BLaER1 treated with 17β-estradiol and CSF1 and Interleukin-3, amounts not matched to agents 10 nM and 100 nM (cell line): ENCODE data around the gene MSI2.

Experiments
- H3K27ac ChIP-seq, 11 experiments: shearing (Covaris generic); formaldehyde crosslinking; 2 replicates each; pipeline ENCODE4 v1.8.1; 2022
- H3K27me3 ChIP-seq, 11 experiments: shearing (Covaris generic); formaldehyde crosslinking; 2 replicates each; pipeline ENCODE4 v1.8.1; 2022
- H3K36me3 ChIP-seq, 11 experiments: shearing (Covaris generic); formaldehyde crosslinking; 2 replicates each; pipeline ENCODE4 v1.8.1; 2022
- H3K4me1 ChIP-seq, 10 experiments: shearing (Covaris generic); formaldehyde crosslinking; 2 replicates each; pipeline ENCODE4 v1.8.1; 2022
- H3K4me2 ChIP-seq, 11 experiments: shearing (Covaris generic); formaldehyde crosslinking; 2 replicates each; pipeline ENCODE4 v1.8.1; 2022
- H3K4me3 ChIP-seq, 10 experiments: shearing (Covaris generic); formaldehyde crosslinking; 2 replicates each; pipeline ENCODE4 v1.8.1; 2022
- H3K9ac ChIP-seq, 11 experiments: shearing (Covaris generic); formaldehyde crosslinking; 2 replicates each; pipeline ENCODE4 v1.8.1; 2022
- H3K9me3 ChIP-seq, 11 experiments: shearing (Covaris generic); formaldehyde crosslinking; replicated peaks in 1 of 11; 2 replicates each; pipeline ENCODE4 v1.8.1; 2022
- H4K20me1 ChIP-seq, 11 experiments: shearing (Covaris generic); formaldehyde crosslinking; 2 replicates each; pipeline ENCODE4 v1.8.1; 2022
- Cebpa-rat ChIP-seq, 11 experiments: shearing (Covaris generic); IDR thresholded peaks; 2 replicates each; pipeline ENCODE4 v1.8.1; 2022

Gene MSI2

DNA sequence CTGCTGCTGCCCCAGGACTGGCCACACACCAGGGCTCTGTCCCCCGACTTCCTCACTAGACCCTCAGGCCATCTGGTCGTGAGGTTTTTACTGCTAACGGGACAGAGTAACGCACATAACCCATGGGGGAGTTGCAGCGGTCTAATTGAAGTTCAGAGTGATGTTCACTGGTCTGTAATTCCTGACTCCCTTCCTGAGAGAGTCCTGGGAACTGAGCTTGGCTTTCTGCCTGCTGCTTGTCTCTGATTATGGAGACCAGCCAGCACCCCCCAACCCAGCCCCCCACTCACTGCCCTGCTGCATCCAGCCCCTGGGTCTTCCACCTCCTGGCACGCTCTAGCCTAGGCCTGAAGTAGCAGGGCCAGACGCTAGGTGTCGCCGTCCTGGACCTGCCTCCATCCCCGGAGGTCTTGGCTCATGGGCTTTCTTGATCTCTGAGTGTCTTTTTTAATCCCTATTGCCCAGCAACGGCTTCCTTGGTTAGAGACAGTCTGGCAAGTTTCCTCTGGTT, 295.8 kb downstream of the MSI2 start:
- Histone ChIP-seq H3K27ac (peak overlapping the region in 10 of 11 experiments; percentile 9 to 94 (median 88); a peak in 19 of 22 replicates), H3K4me3 (peak overlapping the region in 6 of 10 experiments; percentile 24 to 65 (median 51); a peak in 12 of 20 replicates), H3K4me1 (peaks cover 90 to 100% (median 99%) of the 10 kb centered on the region in 10 experiments)

DNA sequence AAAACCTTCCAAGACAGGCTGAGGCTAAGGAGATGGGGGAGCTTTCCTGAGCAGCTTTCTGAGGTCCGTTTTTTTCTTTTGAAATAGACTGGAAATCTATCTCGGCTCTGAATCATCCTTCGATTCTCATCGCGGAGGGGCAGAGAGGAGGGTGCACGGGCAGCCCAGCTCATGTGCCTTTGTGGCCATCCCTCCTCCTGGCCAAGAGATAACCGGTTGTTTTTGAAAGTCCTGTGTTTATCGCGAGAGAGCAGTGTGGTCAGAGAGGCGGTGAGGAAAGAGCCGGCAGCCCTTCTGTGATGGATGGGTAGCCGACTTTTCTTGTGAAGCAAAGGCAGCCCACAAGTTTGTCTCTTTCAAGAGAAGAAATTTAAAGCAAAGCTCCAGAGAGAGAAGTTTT, 297.2 kb downstream of the MSI2 start:
- Histone ChIP-seq H3K9me3 (no peaks in the 10 kb centered on the region), H3K4me2 (peak overlapping the region; percentile 87 to 97 (median 94)), H4K20me1 (peaks cover 0 to 26% (median 0%) of the 10 kb centered on the region in 11 experiments; a peak in 5 of 22 replicates), H3K27me3 (peaks cover 0 to 14% (median 0%) of the 10 kb centered on the region in 11 experiments; a peak in 1 of 22 replicates), H3K4me1 (peaks cover 93 to 100% (median 99%) of the 10 kb centered on the region in 10 experiments), H3K4me3 (peak overlapping the region in 8 of 10 experiments; percentile 8 to 65 (median 39); a peak in 12 of 20 replicates), H3K36me3 (peaks cover 0 to 8% (median 0%) of the 10 kb centered on the region in 11 experiments; a peak in 2 of 22 replicates), H3K9ac (peak overlapping the region; percentile 5 to 85 (median 70); a peak in 19 of 22 replicates), H3K27ac (peak overlapping the region in 10 of 11 experiments; percentile 0 to 94 (median 88); a peak in 19 of 22 replicates)
- TF ChIP-seq Cebpa-rat (IDR thresholded peaks at IDR 0.05), result no peak

More for the DNA sequence above, 295.8 kb downstream of the MSI2 start:
- H3K36me3 ChIP-seq, result peaks cover 0 to 4% (median 0%) of the 10 kb centered on the region in 11 experiments; a peak in 2 of 22 replicates
- TF ChIP-seq Cebpa-rat (IDR thresholded peaks at IDR 0.05), result no peak
- H3K27me3 ChIP-seq, result peaks cover 0 to 8% (median 0%) of the 10 kb centered on the region in 11 experiments; a peak in 1 of 22 replicates
- H3K9ac ChIP-seq, result peak overlapping the region in 8 of 11 experiments; percentile 53 to 85 (median 72); a peak in 17 of 22 replicates
- peaks cover 0 to 21% (median 0%) of the 10 kb centered on the region in 11 experiments; a peak in 6 of 22 replicates for H4K20me1 ChIP-seq
- no peaks in the 10 kb centered on the region for H3K9me3 ChIP-seq
- peak overlapping the region; percentile 87 to 97 (median 94) for H3K4me2 ChIP-seq

DNA sequence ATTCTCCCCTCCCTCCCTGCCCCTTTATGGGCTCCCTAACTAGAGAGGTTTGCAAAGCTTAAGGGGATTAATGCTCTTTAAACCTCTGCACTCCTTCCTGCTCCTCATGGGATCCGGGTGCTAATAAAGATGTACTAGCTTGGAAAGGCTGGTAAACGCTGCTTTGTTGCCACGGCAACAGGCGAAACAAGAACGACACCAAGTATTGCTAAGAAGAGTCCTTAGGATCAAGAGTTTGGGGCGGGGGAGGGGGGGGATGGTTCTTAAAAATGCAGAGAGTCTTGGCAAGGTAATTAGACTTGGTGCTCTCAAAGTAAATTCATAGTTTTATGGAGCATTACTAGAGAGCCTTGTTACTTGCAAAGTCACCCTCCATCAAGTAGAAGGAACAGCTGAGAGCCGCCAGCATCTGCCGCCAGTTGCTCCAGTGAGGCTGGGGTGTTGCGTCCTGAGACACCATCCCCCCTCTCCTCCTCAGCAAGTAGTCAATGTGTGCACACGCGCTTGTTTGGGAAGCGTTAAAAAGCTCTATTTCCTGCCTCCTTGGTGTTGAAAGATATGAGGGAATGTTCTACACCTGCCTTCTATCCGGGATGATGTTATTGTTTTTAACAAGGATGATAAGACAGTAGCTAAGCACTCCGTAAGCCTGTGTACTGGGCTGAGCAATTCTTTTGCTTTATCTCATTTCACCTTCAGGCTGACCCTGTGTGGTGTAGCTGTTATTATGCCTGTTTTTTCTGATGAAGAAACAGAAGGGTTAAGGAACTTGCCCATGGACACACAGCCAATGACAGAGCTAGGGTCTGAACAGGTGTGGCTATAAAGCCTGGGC, 297.9 kb downstream of the MSI2 start:
- Histone ChIP-seq H3K27me3 (peaks cover 0 to 14% (median 0%) of the 10 kb centered on the region in 11 experiments; a peak in 1 of 22 replicates), H3K36me3 (peaks cover 0 to 15% (median 0%) of the 10 kb centered on the region in 11 experiments; a peak in 2 of 22 replicates), H3K9me3 (no peaks in the 10 kb centered on the region), H3K9ac (peak overlapping the region in 9 of 11 experiments; percentile 40 to 85 (median 70); a peak in 18 of 22 replicates), H3K4me1 (peaks cover 93 to 100% (median 100%) of the 10 kb centered on the region in 10 experiments), H3K4me3 (peak overlapping the region in 6 of 10 experiments; percentile 1 to 65 (median 34); a peak in 5 of 20 replicates), H3K4me2 (peak overlapping the region; percentile 87 to 97 (median 94)), H4K20me1 (peaks cover 0 to 26% (median 0%) of the 10 kb centered on the region in 11 experiments; a peak in 5 of 22 replicates), H3K27ac (peak overlapping the region in 9 of 11 experiments; percentile 53 to 94 (median 90); a peak in 18 of 22 replicates)
- TF ChIP-seq Cebpa-rat (IDR thresholded peaks at IDR 0.05), result no peak

DNA sequence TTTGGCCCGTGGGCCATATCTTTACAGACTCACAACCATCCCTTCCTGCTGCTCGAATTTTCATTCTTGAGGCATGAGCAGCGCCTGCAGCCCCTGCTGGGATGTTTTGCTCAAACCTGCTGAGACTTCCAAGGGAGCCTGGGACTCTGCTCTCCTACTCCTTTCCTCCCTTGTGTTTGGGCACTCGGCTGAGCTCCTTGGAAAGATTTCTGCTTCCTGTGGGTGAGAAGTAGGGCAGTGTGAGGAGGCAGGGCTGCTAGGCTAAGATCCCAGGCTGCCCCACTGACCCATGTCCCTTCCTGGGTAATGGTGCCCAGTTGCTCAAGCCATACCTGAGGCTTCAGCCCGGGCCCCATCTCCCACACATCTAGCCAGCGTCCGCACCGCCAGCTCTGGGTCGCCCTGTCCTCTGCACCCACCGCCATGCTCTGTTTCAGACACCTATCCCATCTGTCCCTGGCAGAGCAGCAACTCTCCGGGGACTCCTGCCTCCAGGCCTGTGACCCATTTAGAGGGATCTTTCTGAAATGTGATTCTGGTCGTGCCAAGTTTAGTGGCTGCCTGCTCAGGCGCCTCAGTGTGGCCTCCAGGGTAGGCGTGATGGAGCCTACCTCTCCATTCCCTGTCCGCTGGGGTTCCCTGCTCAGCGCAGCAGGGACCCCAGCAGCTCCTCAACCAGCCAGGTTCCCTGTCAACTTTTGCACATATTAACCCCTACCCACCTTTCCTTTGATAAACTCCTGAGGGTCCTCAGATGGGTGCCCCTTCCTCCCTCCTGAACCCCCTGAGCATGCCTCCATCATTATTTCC, 298.7 kb downstream of the MSI2 start:
- Histone ChIP-seq H3K4me1 (peaks cover 93 to 100% (median 100%) of the 10 kb centered on the region in 10 experiments), H4K20me1 (peaks cover 0 to 18% (median 0%) of the 10 kb centered on the region in 11 experiments; a peak in 5 of 22 replicates)

DNA sequence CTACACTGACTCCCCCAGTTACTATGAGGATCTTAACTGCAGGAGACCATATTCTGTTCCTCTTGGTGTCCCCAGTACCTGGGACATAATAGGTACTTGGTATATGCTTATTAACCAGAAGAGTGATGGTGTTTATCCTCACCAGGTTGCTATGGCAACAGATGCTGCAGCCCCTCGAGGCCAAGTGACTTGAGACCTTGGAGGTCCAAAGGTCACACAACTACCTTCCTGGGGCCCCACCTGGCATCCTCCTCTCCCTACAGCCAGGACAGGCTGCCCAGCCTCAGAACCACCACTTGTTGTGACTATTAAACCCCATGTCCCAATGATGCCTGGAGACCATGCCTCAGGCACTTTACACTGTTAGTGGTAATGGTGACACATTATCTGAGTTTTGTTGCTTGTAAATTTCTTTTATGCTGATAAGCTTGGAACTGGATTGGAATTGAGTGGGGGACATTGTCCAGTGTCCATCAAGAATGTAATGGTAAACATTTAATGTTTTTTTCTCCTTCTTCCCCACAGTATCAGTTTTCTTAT, 299.4 kb downstream of the MSI2 start:
- Histone ChIP-seq H3K27ac (peak overlapping the region in 9 of 11 experiments; percentile 53 to 94 (median 90); a peak in 17 of 22 replicates), H3K9me3 (no peaks in the 10 kb centered on the region), H3K4me2 (peak overlapping the region; percentile 33 to 97 (median 94)), H3K4me1 (peaks cover 97 to 100% (median 100%) of the 10 kb centered on the region in 10 experiments), H3K4me3 (peak overlapping the region in 3 of 10 experiments; percentile 5 to 65 (median 34); a peak in 2 of 20 replicates), H3K36me3 (peaks cover 0 to 15% (median 0%) of the 10 kb centered on the region in 11 experiments; a peak in 2 of 22 replicates), H3K9ac (peak overlapping the region in 7 of 11 experiments; percentile 65 to 85 (median 78); a peak in 14 of 22 replicates), H4K20me1 (peaks cover 0 to 16% (median 0%) of the 10 kb centered on the region in 11 experiments; a peak in 5 of 22 replicates), H3K27me3 (peaks cover 0 to 14% (median 0%) of the 10 kb centered on the region in 11 experiments; a peak in 1 of 22 replicates)
- no peak for TF ChIP-seq Cebpa-rat (IDR thresholded peaks at IDR 0.05)

More for the DNA sequence above, 298.7 kb downstream of the MSI2 start:
- Histone ChIP-seq H3K4me2 (peak overlapping the region; percentile 87 to 97 (median 94)), H3K4me3 (peak overlapping the region in 4 of 10 experiments; percentile 1 to 65 (median 28); a peak in 7 of 20 replicates), H3K27ac (peak overlapping the region in 9 of 11 experiments; percentile 53 to 94 (median 90); a peak in 19 of 22 replicates), H3K9ac (peak overlapping the region in 8 of 11 experiments; percentile 53 to 85 (median 72); a peak in 16 of 22 replicates), H3K27me3 (peaks cover 0 to 14% (median 0%) of the 10 kb centered on the region in 11 experiments; a peak in 1 of 22 replicates), H3K36me3 (peaks cover 0 to 15% (median 0%) of the 10 kb centered on the region in 11 experiments; a peak in 2 of 22 replicates), H3K9me3 (no peaks in the 10 kb centered on the region)
- no peak for TF ChIP-seq Cebpa-rat (IDR thresholded peaks at IDR 0.05)

DNA sequence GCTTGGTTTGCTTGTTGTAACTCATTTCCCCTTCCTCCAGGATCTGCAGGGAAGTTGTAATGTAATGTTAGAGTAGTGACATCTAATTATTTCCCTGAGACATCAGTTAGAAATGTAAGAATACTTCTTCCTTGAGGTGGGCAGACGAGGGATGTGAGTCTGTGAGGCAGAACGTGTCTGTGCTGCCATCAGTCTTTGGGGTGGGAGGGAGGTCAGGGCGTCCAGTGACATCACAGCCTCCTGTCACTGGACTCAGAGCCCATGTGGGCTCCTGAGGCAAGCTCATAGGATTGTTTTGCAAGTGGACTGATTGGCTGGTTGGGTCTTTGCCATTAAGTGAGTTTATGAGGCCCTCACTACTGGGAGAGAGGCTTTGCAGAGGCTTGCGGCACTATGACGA, 300.0 kb downstream of the MSI2 start:
- H4K20me1 ChIP-seq, result peaks cover 0 to 16% (median 0%) of the 10 kb centered on the region in 11 experiments; a peak in 5 of 22 replicates
- H3K36me3 ChIP-seq, result peaks cover 0 to 15% (median 0%) of the 10 kb centered on the region in 11 experiments; a peak in 4 of 22 replicates
- peak overlapping the region in 8 of 11 experiments; percentile 85 to 94 (median 90); a peak in 16 of 22 replicates for H3K27ac ChIP-seq
- TF ChIP-seq Cebpa-rat (IDR thresholded peaks at IDR 0.05), result no peak
- peak overlapping the region in 7 of 11 experiments; percentile 65 to 85 (median 78); a peak in 13 of 22 replicates for H3K9ac ChIP-seq
- H3K4me3 ChIP-seq, result 0 out of 20 replicates have a peak overlapping the region, but pooled peaks of 1 of the 10 experiments have one; percentile 5
- H3K9me3 ChIP-seq, result no peaks in the 10 kb centered on the region
- H3K27me3 ChIP-seq, result peaks cover 0 to 14% (median 0%) of the 10 kb centered on the region in 11 experiments; a peak in 1 of 22 replicates
- peaks cover 97 to 100% (median 100%) of the 10 kb centered on the region in 10 experiments for H3K4me1 ChIP-seq
- H3K4me2 ChIP-seq, result peak overlapping the region; percentile 33 to 97 (median 94); a peak in 21 of 22 replicates

DNA sequence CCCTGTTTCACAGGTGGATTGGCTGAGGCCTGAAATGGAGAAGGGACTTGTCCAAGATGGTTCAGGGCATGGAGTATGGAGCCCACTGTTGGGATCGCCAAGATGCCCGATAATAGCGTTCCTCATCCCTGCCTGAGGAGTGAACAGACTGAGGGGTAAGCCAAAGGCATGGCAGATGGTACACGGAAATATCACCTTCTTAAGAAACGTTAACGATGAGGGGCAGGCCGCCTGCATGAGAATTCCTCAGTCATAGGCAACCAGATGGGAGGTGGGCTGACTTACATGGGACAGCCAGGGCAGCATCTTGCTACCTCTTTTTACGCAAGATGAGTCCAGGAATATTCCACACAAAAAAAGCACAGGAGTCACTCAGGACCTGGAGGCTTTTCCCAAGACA, 300.7 kb downstream of the MSI2 start:
- H3K4me1 ChIP-seq, result peaks cover 95 to 100% (median 100%) of the 10 kb centered on the region in 10 experiments
- H3K4me3 ChIP-seq, result peak overlapping the region in 7 of 10 experiments; percentile 22 to 49 (median 32); a peak in 11 of 20 replicates
- TF ChIP-seq Cebpa-rat (IDR thresholded peaks at IDR 0.05), result no peak
- peak overlapping the region in 9 of 11 experiments; percentile 61 to 94 (median 90); a peak in 17 of 22 replicates for H3K27ac ChIP-seq
- peaks cover 0 to 14% (median 0%) of the 10 kb centered on the region in 11 experiments; a peak in 1 of 22 replicates for H3K27me3 ChIP-seq
- H3K9me3 ChIP-seq, result no peaks in the 10 kb centered on the region
- H3K4me2 ChIP-seq, result peak overlapping the region; percentile 87 to 97 (median 94)
- H4K20me1 ChIP-seq, result peaks cover 0 to 16% (median 0%) of the 10 kb centered on the region in 11 experiments; a peak in 4 of 22 replicates
- peaks cover 0 to 22% (median 0%) of the 10 kb centered on the region in 11 experiments; a peak in 6 of 22 replicates for H3K36me3 ChIP-seq
- peak overlapping the region in 9 of 11 experiments; percentile 52 to 85 (median 76); a peak in 17 of 22 replicates for H3K9ac ChIP-seq
